Activated effector memory CD4-positive, alpha-beta T cell treated with anti-CD3 and anti-CD28 coated beads, Interleukin-2, amount 50 U/mL, for 16 hours (primary cell): ENCODE data around the gene ZSCAN32.

Experiments used
- DNase-seq: peaks from one replicate; pipeline ENCODE4 v3.0.0-alpha.2; 2020

The ZSCAN32 gene

GRCh38 chr16:3400779-3401688, at the start of gene ZSCAN32, which contains the start of gene ZNF174:
ZSCAN32 (minus strand) TSS chr16:3401004; CDS start chr16:3397557, 3,447 bp downstream.
ZNF174 (plus strand) TSS chr16:3401215; CDS start chr16:3402005, 790 bp downstream.
- peak; percentile 100 for DNase-seq

GRCh38 chr16:3444032-3444388, 43.2 kb upstream of the ZSCAN32 start:
- DNase-seq, result peak; percentile 75

GRCh38 chr16:3443108-3444031, 42.6 kb upstream of the ZSCAN32 start, which contains the start of the genes NAA60 and ZNF597:
NAA60 (plus strand) TSS chr16:3443680; CDS start chr16:3476228, 32,548 bp downstream.
ZNF597 (minus strand) TSS chr16:3443504; CDS start chr16:3443153, 351 bp downstream.
- peak; percentile 92 for DNase-seq

- no peak for DNase-seq
Measured at GRCh38 chr16:3439637-3440036, 38.8 kb upstream of the ZSCAN32 start.

GRCh38 chr16:3434373-3434772, 33.6 kb upstream of the ZSCAN32 start:
- no peak for DNase-seq

GRCh38 chr16:3431779-3432219, 31.0 kb upstream of the ZSCAN32 start:
- peak; percentile 84 for DNase-seq

GRCh38 chr16:3413730-3414379, 13.1 kb upstream of the ZSCAN32 start:
- DNase-seq, result no peak

GRCh38 chr16:3408561-3409197, 7.9 kb upstream of the ZSCAN32 start:
- DNase-seq, result no peak

GRCh38 chr16:3401719-3402397, 1.1 kb upstream of the ZSCAN32 start:
- no peak for DNase-seq

GRCh38 chr16:3400446-3400778, 392 bp downstream of the ZSCAN32 start:
- no peak for DNase-seq

- no peak for DNase-seq
Measured at GRCh38 chr16:3389663-3390338, 11.0 kb downstream of the ZSCAN32 start.

GRCh38 chr16:3388325-3388724, 12.5 kb downstream of the ZSCAN32 start:
- no peak for DNase-seq

GRCh38 chr16:3383045-3383448, 17.8 kb downstream of the ZSCAN32 start:
- DNase-seq, result no peak

- DNase-seq, result no peak
Measured at GRCh38 chr16:3377917-3378316, 22.9 kb downstream of the ZSCAN32 start.

- DNase-seq, result no peak
Measured at GRCh38 chr16:3375680-3376079, 25.1 kb downstream of the ZSCAN32 start.

- DNase-seq, result no peak
Measured at GRCh38 chr16:3369073-3369472, 31.7 kb downstream of the ZSCAN32 start.

GRCh38 chr16:3364774-3365427, 35.9 kb downstream of the ZSCAN32 start:
- peak; percentile 93 for DNase-seq

- no peak for DNase-seq
Measured at GRCh38 chr16:3363793-3364192, 37.0 kb downstream of the ZSCAN32 start.

- DNase-seq, result no peak
Measured at GRCh38 chr16:3362931-3363330, 37.9 kb downstream of the ZSCAN32 start.

- no peak for DNase-seq
Measured at GRCh38 chr16:3358871-3359270, 41.9 kb downstream of the ZSCAN32 start.
